Mesodermal cell (in vitro differentiated cells): ENCODE results near the gene LMBR1.
"Not testable (repeated sequence)": the region's sequence is repeated elsewhere in the genome, so short reads cannot be mapped to it uniquely, and the experiment has no call there.

Source experiments
- H3K27ac ChIP-seq: 2 replicates; pipeline ENCODE4 v1.7.0; 2013; ENCODE audit warnings: mild to moderate bottlenecking, low read depth, low read length, moderate library complexity; ENCODE audit not compliant: severe bottlenecking
- H3K36me3 ChIP-seq: 2 replicates; pipeline ENCODE4 v1.7.1; 2013; ENCODE audit warnings: mild to moderate bottlenecking, low read length, moderate library complexity; ENCODE audit not compliant: control insufficient read depth, insufficient read depth
- H3K4me1 ChIP-seq: one replicate; pipeline ENCODE4 v1.7.1; 2013; ENCODE audit warnings: mild to moderate bottlenecking, low read length; ENCODE audit not compliant: insufficient read depth, control insufficient read depth, poor library complexity, severe bottlenecking
- H3K4me3 ChIP-seq: 2 replicates; pipeline ENCODE4 v1.7.0; 2013; ENCODE audit warnings: low read length, control low read depth, mild to moderate bottlenecking; ENCODE audit not compliant: insufficient read depth, poor library complexity, severe bottlenecking; ENCODE audit errors: extremely low read depth
- H3K9me3 ChIP-seq: 2 replicates; pipeline ENCODE4 v1.7.1; 2013; ENCODE audit warnings: mild to moderate bottlenecking, low read length, moderate library complexity; ENCODE audit not compliant: control insufficient read depth
- WGBS, 2 experiments: methylation state at CpG; one replicate each; pipeline ENCODE4 v1.1.5; 2013; ENCODE audit warnings: missing lambda C conversion rate in 2 of 2; ENCODE audit not compliant: insufficient coverage in 2 of 2; 5-methylcytosine and 5-hydroxymethylcytosine counted together

The LMBR1 gene

DNA sequence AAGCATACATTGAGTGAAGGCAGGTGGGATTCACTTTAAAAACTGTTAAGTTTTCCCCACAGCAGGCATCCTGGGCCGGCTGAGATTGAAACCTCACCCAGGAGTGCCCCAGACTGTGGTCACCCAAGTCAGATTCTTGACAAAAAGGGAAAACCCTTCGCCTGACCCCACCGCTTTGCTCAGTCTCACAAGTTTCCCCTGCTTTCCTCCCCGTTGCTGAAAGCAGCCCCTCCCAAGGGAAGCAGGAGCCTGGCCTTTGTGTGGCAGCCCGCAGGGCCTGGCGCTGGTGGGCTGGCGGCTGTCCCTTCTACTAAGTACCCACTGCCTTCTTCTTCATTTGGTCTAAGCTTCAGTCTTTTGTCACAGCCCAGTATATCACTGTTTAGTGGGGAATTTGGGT lies 236.4 kb downstream of the LMBR1 start:
- H3K36me3 ChIP-seq = no peaks in the 10 kb centered on the region
- H3K4me1 ChIP-seq = no peaks in the 10 kb centered on the region
- no peak overlapping the region for H3K4me3 ChIP-seq
- H3K27ac ChIP-seq = no peak overlapping the region
- WGBS, 2 experiments = 62 to 69% methylated on average over 5 of the region's 7 CpGs
- no peaks in the 10 kb centered on the region for H3K9me3 ChIP-seq

DNA sequence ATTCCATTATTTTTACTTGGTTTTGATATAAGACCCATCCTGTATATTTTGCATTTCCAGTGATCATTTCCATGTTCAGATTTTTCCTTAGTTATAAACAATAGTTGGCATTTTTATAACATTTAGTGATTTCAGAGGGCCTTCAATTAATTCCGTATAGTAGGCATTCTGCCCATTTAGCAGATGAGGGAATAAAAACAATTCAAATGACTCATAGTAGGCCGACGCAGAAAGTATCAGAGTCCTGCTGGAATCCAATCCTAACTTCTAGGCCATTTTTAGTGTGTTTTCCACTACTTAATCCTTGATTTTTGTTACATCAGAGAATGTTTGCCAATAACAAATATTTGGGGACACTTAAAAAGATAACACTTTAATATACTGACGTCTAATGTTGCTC lies 237.0 kb downstream of the LMBR1 start:
- Histone ChIP-seq H3K4me1 (no peaks in the 10 kb centered on the region), H3K4me3 (no peak overlapping the region), H3K36me3 (no peaks in the 10 kb centered on the region), H3K9me3 (no peaks in the 10 kb centered on the region), H3K27ac (no peak overlapping the region)
- no CpG with 5 or more reads among the region's 4 CpGs for WGBS, 2 experiments

DNA sequence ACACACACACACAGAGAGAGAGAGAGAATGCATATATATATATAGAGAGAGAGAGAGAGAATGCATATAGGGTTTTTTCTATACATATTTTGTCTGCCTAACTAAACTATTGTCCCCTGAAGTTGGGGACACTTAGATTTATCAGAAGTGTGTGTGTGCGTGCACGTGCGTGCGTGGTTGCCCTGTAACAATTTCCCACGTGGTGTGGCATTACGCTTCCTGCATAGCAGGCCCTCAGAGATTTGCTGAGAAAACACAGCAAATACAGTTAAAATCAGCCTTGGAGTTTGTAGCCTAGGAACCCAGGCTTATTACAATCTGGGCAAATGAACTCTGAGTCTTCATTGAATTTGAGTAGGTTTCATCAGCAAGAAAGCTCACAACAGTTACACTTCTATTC lies 237.7 kb downstream of the LMBR1 start:
- no peaks in the 10 kb centered on the region for H3K9me3 ChIP-seq
- no peaks in the 10 kb centered on the region for H3K36me3 ChIP-seq
- H3K4me1 ChIP-seq = no peaks in the 10 kb centered on the region
- no peak overlapping the region for H3K27ac ChIP-seq
- WGBS, 2 experiments = 84 to 88% methylated on average over 4 to 6 of the region's 6 CpGs
- H3K4me3 ChIP-seq = no peak overlapping the region

DNA sequence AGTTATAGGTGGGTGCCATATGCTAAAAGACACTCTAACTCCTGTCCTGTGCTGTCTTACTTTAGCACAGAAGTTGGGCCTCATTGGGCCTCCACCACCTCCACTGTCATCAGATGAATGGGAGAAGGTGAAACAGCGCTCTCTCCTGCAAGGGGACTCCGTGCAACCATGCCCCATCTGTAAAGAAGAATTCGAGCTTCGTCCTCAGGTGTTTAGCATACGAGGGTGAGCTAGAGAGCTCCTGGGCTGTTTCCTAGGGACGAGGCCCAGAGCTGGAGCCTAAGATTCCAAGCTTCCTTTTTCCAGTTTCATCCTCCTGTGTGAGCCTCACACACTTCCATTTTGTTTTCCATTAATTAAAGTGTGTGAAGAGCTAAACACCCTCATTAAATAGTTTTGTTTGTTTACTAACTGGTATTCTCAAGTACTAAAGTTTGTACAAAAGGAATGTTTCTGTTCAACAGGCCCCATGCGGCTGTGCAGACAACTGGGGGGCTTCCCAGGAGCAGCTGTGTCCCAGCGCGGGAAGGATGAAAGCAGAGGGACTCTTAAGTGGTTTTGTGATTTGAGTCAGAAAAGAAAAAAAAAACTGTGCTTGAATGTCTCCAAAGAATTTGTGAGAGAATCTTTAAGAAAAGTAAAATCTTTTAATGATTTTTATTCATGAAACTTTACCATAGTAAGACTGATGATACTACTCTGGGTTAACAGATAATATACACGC lies 238.3 kb downstream of the LMBR1 start:
- no peaks in the 10 kb centered on the region for H3K36me3 ChIP-seq
- H3K9me3 ChIP-seq = no peaks in the 10 kb centered on the region
- 80 to 94% methylated on average over 7 to 8 of the region's 10 CpGs for WGBS, 2 experiments
- H3K4me3 ChIP-seq = no peak overlapping the region
- no peak overlapping the region for H3K27ac ChIP-seq
- H3K4me1 ChIP-seq = no peaks in the 10 kb centered on the region

DNA sequence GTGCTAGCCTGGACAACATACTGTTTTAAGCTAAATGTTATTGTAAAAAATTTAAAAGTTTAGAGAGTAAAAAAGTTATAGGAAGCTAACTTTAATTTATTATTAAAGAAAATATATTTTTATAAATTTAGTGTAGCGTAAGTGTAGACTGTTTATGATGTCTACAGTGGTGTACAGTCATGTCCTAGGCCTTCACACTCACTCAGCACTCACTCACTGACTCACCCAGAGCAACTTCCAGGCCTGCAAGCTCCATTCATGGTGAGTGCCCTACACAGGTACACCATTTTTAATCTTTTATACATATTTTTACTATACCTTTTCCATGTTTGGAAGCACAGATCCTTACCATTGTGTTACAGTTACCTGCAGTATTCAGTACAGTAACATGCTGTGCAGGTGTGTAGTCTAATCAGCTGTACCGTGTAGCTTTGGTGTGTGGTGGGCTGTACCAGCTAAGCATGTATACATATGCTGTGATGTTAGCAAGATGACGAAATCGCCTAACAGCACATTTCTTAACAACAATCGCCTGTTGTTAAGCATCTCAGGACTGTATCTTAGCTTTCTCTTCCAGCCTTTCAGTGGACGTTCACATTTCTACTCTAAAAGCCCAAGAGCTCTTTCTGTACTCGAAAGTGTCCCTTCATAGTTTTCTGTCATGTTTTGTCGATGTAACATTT lies 240.0 kb downstream of the LMBR1 start:
- H3K36me3 ChIP-seq = no peaks in the 10 kb centered on the region
- no peak overlapping the region for H3K27ac ChIP-seq
- 92 to 95% methylated on average over 6 to 7 of the region's 8 CpGs for WGBS, 2 experiments

DNA sequence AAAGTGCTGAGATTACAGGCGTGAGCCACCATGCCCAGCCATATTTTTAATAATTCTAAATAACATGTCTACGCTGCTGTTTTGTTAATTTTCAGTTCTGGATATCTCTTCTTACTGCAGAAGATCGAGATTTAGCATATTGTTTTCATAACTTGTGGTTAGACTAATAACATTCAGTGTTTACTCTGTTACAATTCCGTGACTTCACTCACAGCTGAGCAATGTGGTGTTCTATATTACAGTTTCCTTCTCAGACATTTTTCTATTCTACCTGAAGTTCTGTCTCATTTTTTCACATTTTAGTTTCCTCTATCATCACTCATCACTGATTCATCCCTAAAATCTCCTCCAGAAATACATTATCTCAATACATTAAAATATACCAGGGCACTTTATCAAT lies 241.5 kb downstream of the LMBR1 start:
- Histone ChIP-seq H3K4me3 (no peak overlapping the region), H3K36me3 (no peaks in the 10 kb centered on the region), H3K9me3 (no peaks in the 10 kb centered on the region), H3K4me1 (no peaks in the 10 kb centered on the region), H3K27ac (no peak overlapping the region)
- WGBS, 2 experiments = 86 to 100% methylated on average over 1 to 3 of the region's 4 CpGs

More for the DNA sequence above, 240.0 kb downstream of the LMBR1 start:
- Histone ChIP-seq H3K4me3 (no peak overlapping the region), H3K9me3 (no peaks in the 10 kb centered on the region), H3K4me1 (no peaks in the 10 kb centered on the region)

DNA sequence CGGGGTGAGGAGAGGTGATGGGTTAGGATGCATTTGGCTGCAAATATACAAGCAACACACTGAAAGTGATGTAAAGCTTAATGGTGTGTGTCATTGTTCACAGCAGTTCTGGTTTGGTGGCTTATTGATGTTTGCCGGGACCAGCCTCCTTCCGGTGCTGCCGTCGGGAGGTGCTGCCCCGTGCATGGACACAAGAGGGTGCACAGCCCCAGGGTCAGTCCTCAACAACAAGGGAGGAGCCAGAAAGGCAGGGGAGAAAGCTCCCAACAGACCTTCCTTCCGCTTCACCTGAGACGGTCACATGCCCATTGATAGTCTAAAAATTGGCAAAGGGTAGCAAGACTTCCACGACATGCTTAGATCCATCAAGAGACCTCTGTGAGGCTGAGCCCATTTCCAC lies 242.9 kb downstream of the LMBR1 start:
- 75 to 82% methylated on average over 8 of the region's 9 CpGs for WGBS, 2 experiments
- H3K36me3 ChIP-seq = no peaks in the 10 kb centered on the region
- no peak overlapping the region for H3K4me3 ChIP-seq
- no peaks in the 10 kb centered on the region for H3K4me1 ChIP-seq
- H3K9me3 ChIP-seq = no peaks in the 10 kb centered on the region
- no peak overlapping the region for H3K27ac ChIP-seq

DNA sequence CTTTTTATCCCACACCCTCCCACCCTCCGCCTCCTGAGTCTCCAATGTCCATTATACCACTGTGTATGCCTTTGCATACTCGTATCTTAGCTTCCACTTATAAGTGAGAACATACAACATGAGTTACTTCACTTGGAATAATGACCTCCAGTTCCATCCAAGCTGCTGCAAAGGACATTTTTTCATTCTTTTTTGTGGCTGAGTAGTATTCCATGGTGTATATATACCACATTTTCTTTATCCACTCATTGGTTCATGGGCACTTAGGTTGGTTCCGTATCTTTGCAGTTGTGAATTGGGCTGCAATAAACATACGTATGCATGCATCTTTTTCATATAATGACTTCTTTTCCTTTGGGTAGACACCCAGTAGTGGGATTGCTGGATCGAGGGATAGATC lies 245.7 kb downstream of the LMBR1 start:
- 83 to 91% methylated on average over 2 of the region's 5 CpGs for WGBS, 2 experiments
- not testable (repeated sequence) for H3K4me1 ChIP-seq, H3K4me3 ChIP-seq, H3K36me3 ChIP-seq, H3K27ac ChIP-seq, H3K9me3 ChIP-seq

DNA sequence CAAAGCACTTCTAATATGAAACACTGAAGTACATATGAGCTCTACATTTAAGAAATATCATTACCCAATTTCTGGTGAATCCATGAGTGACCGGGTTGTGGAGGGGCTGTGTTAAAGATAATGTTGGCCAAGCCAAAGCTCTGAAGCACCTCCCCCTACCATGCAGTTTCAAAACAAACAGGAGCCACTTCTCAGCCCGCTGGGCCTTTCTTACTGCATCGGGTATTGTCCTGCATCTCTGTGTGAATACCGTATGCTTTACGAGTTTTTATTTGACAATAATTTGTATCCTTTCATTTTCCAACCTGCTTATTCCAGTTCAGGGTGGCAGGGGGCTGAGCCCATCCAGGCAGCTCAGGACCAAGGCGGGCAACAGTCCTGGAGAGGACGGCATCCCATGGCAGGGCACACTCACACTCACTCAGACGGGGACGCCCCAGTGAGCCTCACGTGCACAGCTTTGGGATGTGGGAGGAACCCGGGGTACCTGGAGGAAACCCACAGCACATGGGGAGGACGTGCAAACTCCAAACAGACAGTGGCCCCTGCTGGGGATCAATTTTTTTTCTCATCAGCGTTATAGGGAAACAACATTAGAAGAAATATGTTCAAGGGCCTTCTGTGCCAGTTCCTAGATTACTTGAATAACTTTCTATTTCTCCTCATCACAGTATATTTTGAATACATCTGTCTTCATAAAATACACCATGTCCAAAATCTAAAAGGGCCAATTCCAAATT lies 250.5 kb downstream of the LMBR1 start:
- H3K9me3 ChIP-seq = no peaks in the 10 kb centered on the region
- WGBS, 2 experiments = 83 to 84% methylated on average over 7 to 8 of the region's 13 CpGs
- no peak overlapping the region for H3K4me3 ChIP-seq
- no peak overlapping the region for H3K27ac ChIP-seq
- no peaks in the 10 kb centered on the region for H3K36me3 ChIP-seq
- H3K4me1 ChIP-seq = no peaks in the 10 kb centered on the region

DNA sequence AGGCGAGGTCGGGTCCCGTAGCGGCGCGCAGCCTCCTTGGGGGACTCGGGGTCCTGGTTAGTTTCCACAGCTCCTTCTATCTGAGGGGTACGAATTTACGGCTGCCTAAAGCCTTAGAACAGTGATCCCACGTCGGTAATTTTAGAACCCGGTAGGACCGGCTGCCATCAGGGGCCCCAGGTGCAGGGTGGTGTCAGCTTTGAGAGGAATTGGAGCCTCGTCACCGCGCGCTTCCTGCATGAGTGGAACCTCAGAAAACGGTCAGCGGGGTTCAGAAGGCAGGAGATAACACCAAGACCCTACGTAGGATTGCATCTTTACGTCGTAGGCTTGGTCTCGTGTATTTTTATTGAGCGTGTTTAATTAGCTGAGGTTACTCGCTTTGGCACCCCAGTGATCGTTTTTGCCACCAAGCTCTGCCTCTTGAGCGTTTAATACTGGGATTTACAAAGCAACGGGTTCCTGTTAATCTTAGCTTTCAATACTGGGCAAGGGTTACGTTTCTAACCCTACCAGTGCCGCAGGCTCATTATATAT lies 252.0 kb downstream of the LMBR1 start:
- Histone ChIP-seq H3K36me3 (no peaks in the 10 kb centered on the region), H3K9me3 (no peaks in the 10 kb centered on the region), H3K27ac (peak overlapping the region; percentile 52), H3K4me3 (peak overlapping the region; percentile 62), H3K4me1 (no peaks in the 10 kb centered on the region)
- WGBS, 2 experiments = 13 to 14% methylated on average over 28 to 29 of the region's 30 CpGs
